ENCODE measurements around the gene TMEM151B. TPM values are rescaled to one million over a fixed set of nuclear protein-coding genes. Genes with fewer than 3 reads are reported as not detected.

Gene TMEM151B
- total and polyA plus RNA-seq, 9 of the 15 experiments (the other 6 are each of a cell fraction or from before 2014, with no cell fraction given) = not detected

GRCh38 chr6:44285552-44286284 is 15.5 kb downstream of the TMEM151B start (continued):
- no peak for TF ChIP-seq KHSRP (IDR thresholded peaks at IDR 0.05)
- peak; percentile 98 for TF ChIP-seq MIER1 (IDR thresholded peaks at IDR 0.05; ENCODE audit: low read depth)
- no peak for TF ChIP-seq ZBTB9 (CRISPR knock-in tag; IDR thresholded peaks at IDR 0.05)
- TF ChIP-seq REST (IDR thresholded peaks at IDR 0.05; ENCODE audit: borderline replicate concordance) = peak; percentile 99
- TF ChIP-seq REST (CRISPR knock-in tag; IDR thresholded peaks at IDR 0.05; ENCODE audit: low read depth) = peak; percentile 93
- TF ChIP-seq FOXJ2 (tag; IDR thresholded peaks at IDR 0.05) = no peak
- peak; percentile 57 for TF ChIP-seq NKRF (IDR thresholded peaks at IDR 0.05; ENCODE audit: borderline replicate concordance)
- TF ChIP-seq TFAP4 (CRISPR knock-in tag; IDR thresholded peaks at IDR 0.05; ENCODE audit: borderline replicate concordance) = peak; percentile 89
- TF ChIP-seq OTX1 (CRISPR knock-in tag; IDR thresholded peaks at IDR 0.05) = no peak
- TF ChIP-seq ZNF584 (CRISPR knock-in tag; IDR thresholded peaks at IDR 0.05; ENCODE audit: low read depth) = no peak
- no peak for TF ChIP-seq TFAM (CRISPR knock-in tag; conservative IDR thresholded peaks at IDR 0.05)
- no peak for TF ChIP-seq TFE3 (CRISPR knock-in tag; IDR thresholded peaks at IDR 0.05)

All from K562 (cell line).